Measurements from ENCODE around the gene CTSG.
A peak's percentile ranks its signal among the peaks of the same experiment; 100 is the strongest.

Gene CTSG

GRCh38 chr14:24535737-24536136 lies 40.3 kb downstream of the CTSG start:
- no peak for DNase-seq

- DNase-seq, result no peak
These were observed 41.8 kb downstream of the CTSG start for GRCh38 chr14:24534286-24534685.

GRCh38 chr14:24525877-24526620 lies 50.0 kb downstream of the CTSG start:
- DNase-seq, result peak; percentile 4
